HG02798 (cell line): ENCODE measurements around the gene HENMT1.
"Not testable (repeated sequence)": the region's sequence is repeated elsewhere in the genome, so short reads cannot be mapped to it uniquely, and the experiment has no call there.

ENCODE experiments used
- ATAC-seq: cut with Tn5 transposase; IDR thresholded peaks from one replicate; pipeline ENCODE4 v1.9.1; 2021; ENCODE audit warnings: mild to moderate bottlenecking; ENCODE audit not compliant: unreplicated experiment, poor library complexity

The HENMT1 gene

GRCh38 chr1:108661030-108661609, at the start of gene HENMT1:
HENMT1 (minus strand) TSS chr1:108661093; CDS start chr1:108659884, 1,209 bp downstream.
- peak; percentile 89 for ATAC-seq

GRCh38 chr1:108708691-108709660, 48.1 kb upstream of the HENMT1 start:
- peak; percentile 59 for ATAC-seq

- no peak for ATAC-seq
Observed at GRCh38 chr1:108706643-108707042, 45.8 kb upstream of the HENMT1 start.

GRCh38 chr1:108704496-108704895, 43.6 kb upstream of the HENMT1 start:
- ATAC-seq, result no peak

- no peak for ATAC-seq
Observed at GRCh38 chr1:108703939-108704338, 43.0 kb upstream of the HENMT1 start.

- not testable (repeated sequence) for ATAC-seq
Observed at GRCh38 chr1:108702109-108702508, 41.2 kb upstream of the HENMT1 start.

- ATAC-seq, result no peak
Observed at GRCh38 chr1:108701176-108701849, 40.4 kb upstream of the HENMT1 start.

- ATAC-seq, result no peak
Observed at GRCh38 chr1:108699375-108700332, 38.8 kb upstream of the HENMT1 start.

GRCh38 chr1:108695535-108695934, 34.6 kb upstream of the HENMT1 start:
- ATAC-seq, result no peak

GRCh38 chr1:108692724-108693655, 32.1 kb upstream of the HENMT1 start:
- peak; percentile 58 for ATAC-seq

GRCh38 chr1:108691942-108692723, 31.2 kb upstream of the HENMT1 start, which contains the start of gene PRPF38B:
PRPF38B (plus strand) TSS chr1:108692310; CDS start chr1:108692592, 282 bp downstream.
- ATAC-seq, result peak; percentile 97

GRCh38 chr1:108691128-108691941, 30.4 kb upstream of the HENMT1 start:
- ATAC-seq, result peak; percentile 1

GRCh38 chr1:108686614-108687313, 25.9 kb upstream of the HENMT1 start:
- ATAC-seq, result no peak

GRCh38 chr1:108685529-108685928, 24.6 kb upstream of the HENMT1 start:
- ATAC-seq, result no peak

- not testable (repeated sequence) for ATAC-seq
Observed at GRCh38 chr1:108681701-108682100, 20.8 kb upstream of the HENMT1 start.

- ATAC-seq, result no peak
Observed at GRCh38 chr1:108679586-108680213, 18.8 kb upstream of the HENMT1 start.
